SK-N-MC (cell line): ENCODE results near the gene ANK2.

Source experiments
- EZH2 ChIP-seq: fragments of 200-600 bp; sonication (generic); IDR thresholded peaks from one replicate; pipeline ENCODE4 v1.6.1; 2017; ENCODE audit warnings: antibody characterized with exemption
- POLR2AphosphoS5 ChIP-seq: IDR thresholded peaks from 2 replicates; pipeline ENCODE4 v1.6.1; 2012; ENCODE audit warnings: mild to moderate bottlenecking, low read depth, low read length, borderline replicate concordance

GRCh38 chr4:113153529-113154101, 104.2 kb downstream of the ANK2 start:
- no peak for TF ChIP-seq POLR2AphosphoS5
- TF ChIP-seq EZH2 = no peak
